Measurements from ENCODE around the gene ARHGAP25.

DNA sequence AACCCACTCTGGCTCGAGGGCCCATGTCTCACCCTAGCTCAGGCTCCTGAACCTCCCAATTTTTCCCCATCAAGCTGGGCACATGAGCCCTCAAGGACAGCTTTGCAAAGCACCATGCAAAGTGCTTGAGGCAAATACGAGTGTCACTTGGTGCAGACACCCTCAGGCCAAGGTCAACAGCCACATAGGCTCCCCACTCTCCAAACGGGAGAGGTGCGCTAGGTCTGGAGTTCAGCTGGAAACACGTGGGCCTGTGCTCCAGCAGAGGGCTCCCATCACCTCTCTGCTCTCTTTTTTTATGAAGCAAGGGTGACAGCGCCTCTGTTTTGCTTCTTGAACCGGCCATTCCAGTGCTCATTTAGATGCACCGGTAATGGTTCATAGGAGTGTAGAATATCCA, 11.9 kb upstream of the ARHGAP25 start:
- TF ChIP-seq CTCF (IDR thresholded peaks at IDR 0.05) (no peak), POLR2A (IDR thresholded peaks at IDR 0.05) (no peak)

Data from body of pancreas (tissue), 4 donors.